IMR-90 (cell line): Measurements from ENCODE around the gene POC1B. TPM values are rescaled to one million over a fixed set of nuclear protein-coding genes. Genes with fewer than 3 reads are reported as not detected.

Experiments used
- ATAC-seq: fragments of 200-7000 bp; cut with Tn5 transposase; 2 replicates; pipeline ENCODE4 v1.9.1; 2020; ENCODE audit warnings: low read depth, mild to moderate bottlenecking, moderate library complexity
- BruUV-seq: library from RNA; stranded (reverse); fragments of 400-500 nt; replicated peaks from 2 replicates; lab custom pipeline; 2021; lab: Mats Ljungman, UMichigan
- CTCF ChIA-PET: fragments of 300-600 bp; formaldehyde crosslinking; extraction: SDS; loops from one replicate; lab custom pipeline; 2021; ENCODE audit warnings: antibody characterized with exemption; lab: Yijun Ruan, JAX
- POLR2A ChIA-PET: fragments of 300-600 bp; sonication (Branson Sonifier 250); formaldehyde crosslinking; loops from one replicate; lab custom pipeline; 2022; ENCODE audit warnings: antibody characterized with exemption; ENCODE audit not compliant: unreplicated experiment; lab: Charles Lee
- DNase-seq: peaks from one replicate; pipeline ENCODE4 v3.0.0; 2013
- H2AFZ ChIP-seq: replicated peaks from 2 replicates; pipeline ENCODE3; 2013; ENCODE audit warnings: low read length, mild to moderate bottlenecking; ENCODE audit not compliant: poor library complexity
- H2AK5ac ChIP-seq: 2 replicates; pipeline ENCODE4 v1.6.1; 2013; ENCODE audit warnings: low read depth, low read length, inconsistent platforms
- H2AK9ac ChIP-seq: replicated peaks from 2 replicates; pipeline ENCODE3; 2013; ENCODE audit warnings: mild to moderate bottlenecking, low read depth, low read length, moderate library complexity; ENCODE audit not compliant: poor library complexity
- H2BK120ac ChIP-seq: 2 replicates; pipeline ENCODE4 v1.6.1; 2013; ENCODE audit warnings: low read depth, low read length, inconsistent platforms
- H2BK15ac ChIP-seq: 3 replicates; pipeline ENCODE4 v1.6.1; 2013; ENCODE audit warnings: low read depth, low read length, inconsistent platforms
- H2BK20ac ChIP-seq: 2 replicates; pipeline ENCODE4 v1.6.1; 2013; ENCODE audit warnings: low read depth, mild to moderate bottlenecking, inconsistent platforms, low read length, moderate library complexity
- H2BK5ac ChIP-seq: 2 replicates; pipeline ENCODE4 v1.6.1; 2013; ENCODE audit warnings: mild to moderate bottlenecking, low read depth, low read length, inconsistent platforms; ENCODE audit not compliant: poor library complexity, severe bottlenecking
- H3K14ac ChIP-seq: replicated peaks from 2 replicates; pipeline ENCODE4 v1.6.1; 2013; ENCODE audit warnings: low read depth, low read length, inconsistent platforms
- H3K18ac ChIP-seq: 2 replicates; pipeline ENCODE4 v1.6.1; 2013; ENCODE audit warnings: low read depth, low read length, control low read depth
- H3K23ac ChIP-seq: 2 replicates; pipeline ENCODE4 v1.6.1; 2013; ENCODE audit warnings: low read depth, low read length, inconsistent platforms
- H3K27ac ChIP-seq: 2 replicates; pipeline ENCODE4 v1.5.1; 2013; ENCODE audit warnings: mild to moderate bottlenecking, control low read depth, low read length; ENCODE audit not compliant: insufficient read depth
- H3K27me3 ChIP-seq: 2 replicates; pipeline ENCODE4 v1.6.1; 2013; ENCODE audit warnings: low read length; ENCODE audit not compliant: control insufficient read depth, insufficient read depth
- H3K36me3 ChIP-seq: 2 replicates; pipeline ENCODE4 v1.6.1; 2013; ENCODE audit warnings: low read length, mixed read lengths; ENCODE audit not compliant: control insufficient read depth, insufficient read depth
- H3K4ac ChIP-seq: 2 replicates; pipeline ENCODE4 v1.6.1; 2013; ENCODE audit warnings: low read depth, low read length, inconsistent platforms
- H3K4me1 ChIP-seq: 2 replicates; pipeline ENCODE4 v1.6.1; 2013; ENCODE audit warnings: low read length, mixed read lengths; ENCODE audit not compliant: control insufficient read depth, insufficient read depth
- H3K4me2 ChIP-seq: 2 replicates; pipeline ENCODE4 v1.6.1; 2013; ENCODE audit warnings: low read depth, mild to moderate bottlenecking, control low read depth, low read length, moderate library complexity
- H3K4me3 ChIP-seq: 2 replicates; pipeline ENCODE4 v1.5.1; 2013; ENCODE audit warnings: low read depth, mild to moderate bottlenecking, control low read depth, low read length, moderate library complexity; ENCODE audit not compliant: insufficient read depth
- H3K56ac ChIP-seq: 2 replicates; pipeline ENCODE4 v1.6.1; 2013; ENCODE audit warnings: low read length, inconsistent platforms; ENCODE audit not compliant: insufficient read depth; ENCODE audit errors: extremely low read depth
- H3K79me1 ChIP-seq, 2 experiments: 2 replicates each; pipeline ENCODE4 v1.6.1; 2013; ENCODE audit warnings: low read length in 2 of 2, inconsistent platforms in 1 of 2, low read depth in 1 of 2
- H3K9ac ChIP-seq: 2 replicates; pipeline ENCODE4 v1.6.1; 2013; ENCODE audit warnings: low read depth, low read length, control low read depth
- H3K9me1 ChIP-seq: 2 replicates; pipeline ENCODE4 v1.6.1; 2013; ENCODE audit warnings: low read length, inconsistent platforms; ENCODE audit not compliant: insufficient read depth
- H3K9me3 ChIP-seq: 2 replicates; pipeline ENCODE4 v1.6.1; 2013; ENCODE audit warnings: low read length; ENCODE audit not compliant: control insufficient read depth, insufficient read depth
- H4K20me1 ChIP-seq: 2 replicates; pipeline ENCODE4 v1.6.1; 2013; ENCODE audit warnings: low read length, inconsistent platforms; ENCODE audit not compliant: insufficient read depth
- H4K5ac ChIP-seq: 2 replicates; pipeline ENCODE4 v1.6.1; 2013; ENCODE audit warnings: mild to moderate bottlenecking, low read depth, low read length, control low read depth
- H4K8ac ChIP-seq, 2 experiments: 2 replicates each; pipeline ENCODE4 v1.6.1; 2013; ENCODE audit warnings: low read depth in 2 of 2, low read length in 2 of 2, control low read depth in 1 of 2, inconsistent platforms in 1 of 2
- H4K91ac ChIP-seq: 2 replicates; pipeline ENCODE4 v1.6.1; 2013; ENCODE audit warnings: low read depth, low read length, inconsistent platforms; ENCODE audit not compliant: insufficient read depth
- BHLHE40 ChIP-seq: fragments of 150-350 bp; IDR thresholded peaks from 2 replicates; pipeline ENCODE4 v1.6.1; 2016; ENCODE audit warnings: mild to moderate bottlenecking, low read depth, low read length
- MAZ ChIP-seq: IDR thresholded peaks from 2 replicates; pipeline ENCODE4 v1.6.1; 2012; ENCODE audit warnings: low read depth, mild to moderate bottlenecking, low read length, improper control_type of control experiment, moderate library complexity, borderline replicate concordance
- MXI1 ChIP-seq: IDR thresholded peaks from 2 replicates; pipeline ENCODE4 v1.6.1; 2012; ENCODE audit warnings: low read depth, mild to moderate bottlenecking, low read length, moderate library complexity, borderline replicate concordance
- WGBS, 2 experiments: methylation state at CpG; one replicate each; pipeline versions ENCODE4 v1.1.5 to v1.1.7; 2013; ENCODE audit warnings: missing lambda C conversion rate in 2 of 2; ENCODE audit not compliant: insufficient read length in 1 of 2; ENCODE audit errors: extremely low coverage in 2 of 2; 5-methylcytosine and 5-hydroxymethylcytosine counted together
- dilution Hi-C: fragments of 300-500 bp; cut with HindIII; formaldehyde crosslinking; loops from one replicate; pipeline ENCODE4 v1.14.3; 2018; ENCODE audit warnings: low sequenced_read_pairs; ENCODE audit not compliant: unreplicated experiment
- in situ Hi-C: fragments of 300-500 bp; cut with MboI; formaldehyde crosslinking; loops from 3 replicates; pipeline ENCODE4 v1.14.3; 2019; ENCODE audit warnings: low sequenced_read_pairs, inconsistent platforms, mixed read lengths
- intact Hi-C: fragments of 100-400 bp; cut with micrococcal nuclease; formaldehyde crosslinking; loops from 2 replicates; pipeline ENCODE4 v1.10.0; 2022
- polyA plus RNA-seq, 3 experiments: library from polyadenylated mRNA; depleted of rRNA; stranded (reverse); fragments of >200 nt; gene quantifications; 2 replicates each; pipeline ENCODE4 v1.2.3, GENCODE V29; 2012; ENCODE audit warnings: low replicate concordance in 1 of 3
- total RNA-seq: library from RNA; depleted of rRNA; stranded (reverse); fragments of >200 nt; gene quantifications from 2 replicates; pipeline ENCODE4 v1.2.3, GENCODE V29; 2012
- TF ChIP-seq, protein P1 (sequence below): fragments of 150-350 bp; IDR thresholded peaks from 2 replicates; pipeline ENCODE4 v1.6.1; 2017; ENCODE audit warnings: mild to moderate bottlenecking, antibody characterized with exemption, low read length, low read depth

The POC1B gene
- total and polyA plus RNA-seq, 2 of the 4 experiments (the other 2 are of a cell fraction), result 5.0 to 10.4 TPM

DNA sequence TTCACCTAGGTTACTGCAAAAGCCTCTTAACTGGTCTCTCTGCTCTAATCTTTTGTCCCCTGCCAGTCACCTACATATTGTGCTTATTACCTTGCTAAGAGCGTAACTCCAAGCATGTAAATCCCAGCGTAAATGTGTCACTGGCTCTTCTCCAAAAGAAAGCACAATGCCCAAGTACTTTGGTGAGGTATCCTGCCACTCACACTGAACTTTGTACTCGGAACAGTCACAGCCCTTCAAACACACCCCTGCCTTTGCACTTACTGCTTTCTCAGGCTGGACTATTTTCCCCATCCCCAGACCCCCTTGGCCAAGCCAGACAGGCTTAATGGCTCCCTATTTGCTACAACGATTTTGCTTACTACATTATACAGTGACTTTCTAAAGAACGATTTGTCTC is 33.0 kb downstream of the POC1B start:
- POLR2A ChIA-PET, result no interaction called here
- 83% methylated on average over 1 of the region's 5 CpGs; no CpG with 5 or more reads in 1 of the 2 experiments for WGBS, 2 experiments
- H2BK15ac ChIP-seq, result no peak overlapping the region

More for the DNA sequence above, 33.0 kb downstream of the POC1B start:
- Histone ChIP-seq H3K23ac (no peak overlapping the region), H2AK9ac (no peak overlapping the region), H3K27me3 (no peaks in the 10 kb centered on the region), H2AK5ac (no peak overlapping the region), H2BK20ac (no peak overlapping the region), H4K5ac (no peak overlapping the region), H3K4ac (no peak overlapping the region), H3K14ac (no peak overlapping the region), H3K18ac (no peak overlapping the region), H3K9me1 (peaks cover 10% of the 10 kb centered on the region), H4K20me1 (no peaks in the 10 kb centered on the region), H3K9ac (no peak overlapping the region), H2BK5ac (no peak overlapping the region), H3K4me3 (no peak overlapping the region), H2AFZ (no peak overlapping the region), H4K91ac (no peak overlapping the region), H3K56ac (no peak overlapping the region), H3K36me3 (peaks cover 5% of the 10 kb centered on the region), H2BK120ac (no peak overlapping the region), H3K79me1 (peaks cover 0 to 10% of the 10 kb centered on the region in 2 experiments; a peak in 1 of 4 replicates), H4K8ac (no peak overlapping the region), H3K27ac (no peak overlapping the region), H3K9me3 (no peaks in the 10 kb centered on the region), H3K4me1 (peaks cover 6% of the 10 kb centered on the region), H3K4me2 (no peak overlapping the region)
- DNase-seq, result no peak
- in situ Hi-C loops, result no loop called here
- BruUV-seq, result no TSS peak
- TF ChIP-seq MAZ (no peak), BHLHE40 (no peak), MXI1 (no peak)
- TF ChIP-seq, protein P1, sequence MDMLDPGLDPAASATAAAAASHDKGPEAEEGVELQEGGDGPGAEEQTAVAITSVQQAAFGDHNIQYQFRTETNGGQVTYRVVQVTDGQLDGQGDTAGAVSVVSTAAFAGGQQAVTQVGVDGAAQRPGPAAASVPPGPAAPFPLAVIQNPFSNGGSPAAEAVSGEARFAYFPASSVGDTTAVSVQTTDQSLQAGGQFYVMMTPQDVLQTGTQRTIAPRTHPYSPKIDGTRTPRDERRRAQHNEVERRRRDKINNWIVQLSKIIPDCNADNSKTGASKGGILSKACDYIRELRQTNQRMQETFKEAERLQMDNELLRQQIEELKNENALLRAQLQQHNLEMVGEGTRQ, result no peak
- intact Hi-C loops, result no loop called here
- ATAC-seq, result no peak
- CTCF ChIA-PET, result no interaction called here
- dilution Hi-C loops, result no loop called here
